Type B pancreatic cell (in vitro differentiated cells): ENCODE results near the gene FBXW4. TPM values are rescaled to one million over a fixed set of nuclear protein-coding genes. Genes with fewer than 3 reads are reported as not detected.

ENCODE experiments used
- DNase-seq: peaks from one replicate; pipeline ENCODE4 v3.0.0; 2021; ENCODE audit warnings: mixed read lengths; ENCODE audit not compliant: unreplicated experiment; ENCODE audit errors: extremely low spot score
- H3K27ac Mint-ChIP-seq: 2 replicates; pipeline ENCODE4 v1.8.0; 2021; ENCODE audit warnings: mild to moderate bottlenecking, mixed read lengths
- H3K27me3 Mint-ChIP-seq: 2 replicates; pipeline ENCODE4 v1.8.0; 2021; ENCODE audit warnings: mixed read lengths
- H3K36me3 Mint-ChIP-seq: 2 replicates; pipeline ENCODE4 v1.8.0; 2021; ENCODE audit warnings: mixed read lengths
- H3K4me1 Mint-ChIP-seq: one replicate; pipeline ENCODE4 v1.8.0; 2021; ENCODE audit warnings: mixed read lengths; ENCODE audit not compliant: unreplicated experiment
- H3K4me3 Mint-ChIP-seq: 2 replicates; pipeline ENCODE4 v1.8.0; 2021; ENCODE audit warnings: mild to moderate bottlenecking, mixed read lengths
- H3K9me3 Mint-ChIP-seq: 2 replicates; pipeline ENCODE4 v1.8.0; 2021; ENCODE audit warnings: mixed read lengths
- total RNA-seq: library from RNA; stranded (reverse); gene quantifications from 2 replicates; pipeline ENCODE4 v1.2.1, GENCODE V29; 2021; ENCODE audit warnings: low replicate concordance
- TF ChIP-seq, protein P1 (sequence below): fragments of 200-600 bp; sonication (generic); conservative IDR thresholded peaks from 2 replicates; pipeline ENCODE4 v1.5.0; 2021; ENCODE audit warnings: antibody characterized with exemption, mild to moderate bottlenecking

Gene FBXW4
- total RNA-seq, 1 donor from 2014 or later: 43.7 TPM

DNA sequence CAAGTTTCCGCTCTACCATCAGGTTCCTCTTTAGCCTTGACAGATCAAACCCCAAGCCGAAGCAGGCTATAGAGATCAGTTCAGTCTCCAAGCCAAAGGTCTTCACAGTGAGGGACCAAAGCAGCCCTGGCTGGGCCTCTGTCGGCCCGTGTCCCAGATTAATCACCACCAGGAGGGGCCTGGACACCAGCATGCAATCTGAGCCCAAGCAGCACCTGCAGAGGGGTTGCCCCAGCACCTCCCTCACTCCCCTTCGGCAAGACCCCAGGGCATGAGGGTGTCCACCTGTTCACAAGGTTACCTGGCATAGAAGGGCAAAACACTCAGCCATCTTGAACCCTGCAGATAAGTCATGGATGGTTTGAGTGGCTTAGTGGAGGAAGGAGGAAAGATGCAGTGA lies 36.0 kb downstream of the FBXW4 start:
- TF ChIP-seq, protein P1, sequence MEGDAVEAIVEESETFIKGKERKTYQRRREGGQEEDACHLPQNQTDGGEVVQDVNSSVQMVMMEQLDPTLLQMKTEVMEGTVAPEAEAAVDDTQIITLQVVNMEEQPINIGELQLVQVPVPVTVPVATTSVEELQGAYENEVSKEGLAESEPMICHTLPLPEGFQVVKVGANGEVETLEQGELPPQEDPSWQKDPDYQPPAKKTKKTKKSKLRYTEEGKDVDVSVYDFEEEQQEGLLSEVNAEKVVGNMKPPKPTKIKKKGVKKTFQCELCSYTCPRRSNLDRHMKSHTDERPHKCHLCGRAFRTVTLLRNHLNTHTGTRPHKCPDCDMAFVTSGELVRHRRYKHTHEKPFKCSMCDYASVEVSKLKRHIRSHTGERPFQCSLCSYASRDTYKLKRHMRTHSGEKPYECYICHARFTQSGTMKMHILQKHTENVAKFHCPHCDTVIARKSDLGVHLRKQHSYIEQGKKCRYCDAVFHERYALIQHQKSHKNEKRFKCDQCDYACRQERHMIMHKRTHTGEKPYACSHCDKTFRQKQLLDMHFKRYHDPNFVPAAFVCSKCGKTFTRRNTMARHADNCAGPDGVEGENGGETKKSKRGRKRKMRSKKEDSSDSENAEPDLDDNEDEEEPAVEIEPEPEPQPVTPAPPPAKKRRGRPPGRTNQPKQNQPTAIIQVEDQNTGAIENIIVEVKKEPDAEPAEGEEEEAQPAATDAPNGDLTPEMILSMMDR: no peak
- peaks cover 19% of the 10 kb centered on the region for H3K36me3 Mint-ChIP-seq
- no peaks in the 10 kb centered on the region for H3K4me1 Mint-ChIP-seq
- no peak overlapping the region for H3K27ac Mint-ChIP-seq
- no peaks in the 10 kb centered on the region for H3K27me3 Mint-ChIP-seq
- DNase-seq: no peak
- no peak overlapping the region for H3K4me3 Mint-ChIP-seq
- no peaks in the 10 kb centered on the region for H3K9me3 Mint-ChIP-seq

GRCh38 chr10:101656890-101657289 lies 38.1 kb downstream of the FBXW4 start:
- no peaks in the 10 kb centered on the region for H3K4me1 Mint-ChIP-seq

GRCh38 chr10:101655570-101655969 lies 39.4 kb downstream of the FBXW4 start:
- Mint-ChIP-seq H3K4me3 (no peak overlapping the region), H3K36me3 (peaks cover 8% of the 10 kb centered on the region), H3K27ac (no peak overlapping the region), H3K27me3 (no peaks in the 10 kb centered on the region), H3K9me3 (no peaks in the 10 kb centered on the region), H3K4me1 (no peaks in the 10 kb centered on the region)
- TF ChIP-seq, protein P1: no peak
- DNase-seq: no peak

More at GRCh38 chr10:101656890-101657289, 38.1 kb downstream of the FBXW4 start:
- DNase-seq: no peak
- H3K9me3 Mint-ChIP-seq: no peaks in the 10 kb centered on the region
- H3K36me3 Mint-ChIP-seq: peaks cover 11% of the 10 kb centered on the region
- no peak overlapping the region for H3K4me3 Mint-ChIP-seq
- H3K27ac Mint-ChIP-seq: no peak overlapping the region
- no peaks in the 10 kb centered on the region for H3K27me3 Mint-ChIP-seq
- TF ChIP-seq, protein P1: no peak

DNA sequence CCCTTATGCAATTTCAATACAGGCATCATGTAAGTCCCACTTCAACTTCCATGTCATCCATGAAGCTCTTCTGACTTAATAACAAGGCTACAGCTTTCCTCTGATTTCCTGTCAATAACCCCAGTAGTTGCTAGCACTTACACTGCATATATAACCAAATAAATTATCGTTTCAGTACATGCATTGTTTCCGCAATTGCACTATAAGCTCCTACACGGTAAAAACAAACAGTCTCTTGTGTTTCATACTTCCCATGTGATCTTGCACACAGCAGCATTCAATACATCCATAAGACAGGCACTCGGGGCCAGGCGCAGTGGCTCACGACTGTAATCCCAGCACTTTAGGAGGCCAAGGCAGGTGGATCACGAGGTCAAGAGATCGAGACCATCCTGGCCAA lies 41.4 kb downstream of the FBXW4 start:
- peaks cover 10% of the 10 kb centered on the region for H3K36me3 Mint-ChIP-seq
- TF ChIP-seq, protein P1: no peak
- H3K4me1 Mint-ChIP-seq: no peaks in the 10 kb centered on the region
- H3K9me3 Mint-ChIP-seq: no peaks in the 10 kb centered on the region
- no peaks in the 10 kb centered on the region for H3K27me3 Mint-ChIP-seq
- DNase-seq: no peak
- H3K4me3 Mint-ChIP-seq: no peak overlapping the region
- no peak overlapping the region for H3K27ac Mint-ChIP-seq

GRCh38 chr10:101651336-101651735 lies 43.6 kb downstream of the FBXW4 start:
- peaks cover 7% of the 10 kb centered on the region for H3K36me3 Mint-ChIP-seq
- no peaks in the 10 kb centered on the region for H3K27me3 Mint-ChIP-seq
- no peak overlapping the region for H3K27ac Mint-ChIP-seq
- no peak overlapping the region for H3K4me3 Mint-ChIP-seq
- H3K4me1 Mint-ChIP-seq: no peaks in the 10 kb centered on the region
- H3K9me3 Mint-ChIP-seq: no peaks in the 10 kb centered on the region
- TF ChIP-seq, protein P1: no peak
- DNase-seq: no peak

DNA sequence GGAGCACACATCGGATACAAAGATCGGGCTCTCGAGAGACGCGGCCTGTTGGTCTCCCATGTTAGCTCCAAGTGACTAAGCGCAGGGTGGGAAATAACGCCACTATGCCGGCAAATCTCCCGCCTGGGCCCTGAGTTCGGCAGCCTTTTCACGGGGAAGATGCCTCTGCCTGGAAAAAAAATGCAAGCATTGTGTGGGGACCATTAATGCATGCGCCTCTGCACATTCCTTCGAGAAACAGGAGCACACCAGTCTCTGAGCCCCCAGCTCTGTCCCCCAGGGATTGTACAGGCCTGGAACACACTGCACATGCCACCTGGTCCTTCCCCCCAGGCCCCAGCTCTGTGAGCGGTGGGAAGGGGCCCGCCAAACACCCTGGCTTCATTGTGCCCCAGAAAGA lies 44.1 kb downstream of the FBXW4 start:
- TF ChIP-seq, protein P1: no peak
- Mint-ChIP-seq H3K36me3 (peaks cover 7% of the 10 kb centered on the region), H3K4me3 (no peak overlapping the region), H3K27ac (no peak overlapping the region), H3K27me3 (no peaks in the 10 kb centered on the region), H3K4me1 (no peaks in the 10 kb centered on the region), H3K9me3 (no peaks in the 10 kb centered on the region)
- DNase-seq: no peak
